ENCODE results near the gene CTTN.

CTTN gene

DNA sequence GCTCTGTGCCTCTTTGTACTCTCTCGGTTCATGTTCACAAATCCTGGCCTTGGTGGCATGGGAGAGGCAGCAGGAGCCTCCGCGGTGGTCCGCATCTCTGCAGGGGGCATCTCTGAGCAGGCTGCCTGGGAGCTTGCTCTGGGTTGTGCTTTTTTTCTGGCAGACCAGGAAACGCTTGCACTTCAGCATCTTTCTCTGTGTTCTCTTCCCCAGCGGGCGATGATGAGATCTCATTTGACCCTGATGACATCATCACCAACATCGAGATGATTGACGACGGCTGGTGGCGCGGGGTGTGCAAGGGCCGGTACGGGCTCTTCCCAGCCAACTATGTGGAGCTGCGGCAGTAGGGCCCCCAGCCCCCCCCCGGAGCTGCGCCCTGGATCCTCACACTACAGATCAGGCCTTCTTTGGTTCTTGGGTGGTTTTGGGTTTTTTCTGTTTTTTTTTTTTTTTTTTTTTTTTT lies 36.5 kb downstream of the CTTN start:
- TF ChIP-seq, protein P1, sequence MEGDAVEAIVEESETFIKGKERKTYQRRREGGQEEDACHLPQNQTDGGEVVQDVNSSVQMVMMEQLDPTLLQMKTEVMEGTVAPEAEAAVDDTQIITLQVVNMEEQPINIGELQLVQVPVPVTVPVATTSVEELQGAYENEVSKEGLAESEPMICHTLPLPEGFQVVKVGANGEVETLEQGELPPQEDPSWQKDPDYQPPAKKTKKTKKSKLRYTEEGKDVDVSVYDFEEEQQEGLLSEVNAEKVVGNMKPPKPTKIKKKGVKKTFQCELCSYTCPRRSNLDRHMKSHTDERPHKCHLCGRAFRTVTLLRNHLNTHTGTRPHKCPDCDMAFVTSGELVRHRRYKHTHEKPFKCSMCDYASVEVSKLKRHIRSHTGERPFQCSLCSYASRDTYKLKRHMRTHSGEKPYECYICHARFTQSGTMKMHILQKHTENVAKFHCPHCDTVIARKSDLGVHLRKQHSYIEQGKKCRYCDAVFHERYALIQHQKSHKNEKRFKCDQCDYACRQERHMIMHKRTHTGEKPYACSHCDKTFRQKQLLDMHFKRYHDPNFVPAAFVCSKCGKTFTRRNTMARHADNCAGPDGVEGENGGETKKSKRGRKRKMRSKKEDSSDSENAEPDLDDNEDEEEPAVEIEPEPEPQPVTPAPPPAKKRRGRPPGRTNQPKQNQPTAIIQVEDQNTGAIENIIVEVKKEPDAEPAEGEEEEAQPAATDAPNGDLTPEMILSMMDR (IDR thresholded peaks at IDR 0.05; ENCODE audit: low read depth, low read length), result no peak
- DNase-seq (ENCODE audit: extremely low read depth, low read depth), result no peak

- TF ChIP-seq, protein P1 (IDR thresholded peaks at IDR 0.05; ENCODE audit: low read depth, low read length), result no peak
- DNase-seq (ENCODE audit: extremely low read depth, low read depth), result no peak
These were observed 37.0 kb downstream of the CTTN start for GRCh38 chr11:70435361-70435760.

- no peak for DNase-seq (ENCODE audit: extremely low read depth, low read depth)
- TF ChIP-seq, protein P1 (IDR thresholded peaks at IDR 0.05; ENCODE audit: low read depth, low read length), result no peak
These were observed 37.6 kb downstream of the CTTN start for GRCh38 chr11:70435765-70436500.

- DNase-seq (ENCODE audit: extremely low read depth, low read depth), result no peak
- TF ChIP-seq, protein P1 (IDR thresholded peaks at IDR 0.05; ENCODE audit: low read depth, low read length), result no peak
These were observed 38.2 kb downstream of the CTTN start for GRCh38 chr11:70436501-70436860.

DNA sequence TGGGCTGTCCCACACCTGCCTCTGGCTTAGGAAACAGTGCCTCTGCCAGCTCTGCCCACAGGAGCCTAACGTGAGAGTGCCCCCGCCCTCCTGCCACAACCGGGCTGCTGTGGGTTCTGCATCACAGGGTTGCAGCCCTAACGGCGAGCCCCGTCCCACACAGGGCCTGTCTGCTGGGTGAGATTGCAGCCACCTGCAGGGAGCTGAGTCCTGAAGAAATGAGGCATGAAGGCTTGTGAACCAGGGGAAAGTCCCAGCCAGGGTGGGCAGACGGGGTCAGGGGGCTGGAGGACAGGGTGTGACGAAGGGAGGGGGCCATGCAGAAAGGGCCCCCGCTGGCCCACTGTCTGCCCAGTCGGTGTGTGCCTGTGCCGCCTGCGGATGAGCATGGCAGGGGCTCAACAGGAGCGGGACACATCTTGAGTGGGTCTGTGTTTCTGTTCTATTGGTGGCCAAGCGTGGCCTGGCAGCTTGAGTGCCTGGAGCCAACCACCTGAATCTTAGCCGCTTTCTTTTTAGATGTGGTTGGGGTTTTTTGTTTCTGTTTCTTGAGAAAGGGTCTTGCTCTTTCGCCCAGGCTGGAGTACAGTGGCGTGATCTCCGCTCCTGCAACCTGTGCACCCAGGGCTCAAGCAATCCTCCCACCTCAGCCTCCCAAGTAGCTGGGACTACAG lies 38.9 kb downstream of the CTTN start:
- DNase-seq (ENCODE audit: extremely low read depth, low read depth), result no peak
- TF ChIP-seq, protein P1 (IDR thresholded peaks at IDR 0.05; ENCODE audit: low read depth, low read length), result no peak

DNA sequence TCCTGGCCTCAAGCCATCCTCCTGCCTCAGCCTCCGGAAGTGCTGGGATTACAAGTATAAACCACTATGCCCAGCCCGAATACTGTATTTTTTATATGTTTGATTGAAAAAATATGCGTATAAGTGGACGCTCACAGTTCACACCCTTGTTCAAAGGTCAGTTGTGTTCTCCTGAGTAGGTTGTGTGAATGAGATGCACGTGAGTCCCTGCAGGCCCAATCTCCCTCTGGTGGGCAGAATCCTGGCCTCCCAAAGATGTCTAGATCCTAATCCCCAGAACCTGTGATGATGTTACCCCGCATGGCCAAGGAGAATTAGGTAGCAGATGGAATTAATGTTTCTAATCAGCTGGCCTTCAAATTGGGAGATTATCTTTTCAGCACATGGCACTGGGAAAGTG lies 41.9 kb downstream of the CTTN start:
- TF ChIP-seq, protein P1 (IDR thresholded peaks at IDR 0.05; ENCODE audit: low read depth, low read length), result no peak

DNA sequence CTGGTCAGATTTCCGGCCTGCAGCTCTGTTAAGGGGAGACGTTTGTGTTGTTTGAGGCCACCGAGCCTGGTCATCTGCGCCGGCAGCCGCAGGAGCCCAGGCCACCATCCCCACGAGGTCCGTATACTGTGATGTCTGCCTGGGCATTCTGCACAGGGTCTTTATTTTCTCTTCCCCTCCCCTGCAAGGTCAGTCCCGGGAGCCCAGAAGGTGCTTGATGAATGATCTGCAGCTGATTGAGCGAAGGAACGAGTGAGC lies 45.4 kb downstream of the CTTN start:
- DNase-seq (ENCODE audit: extremely low read depth, low read depth), result no peak
- TF ChIP-seq, protein P1 (IDR thresholded peaks at IDR 0.05; ENCODE audit: low read depth, low read length), result no peak

More for the DNA sequence above, 41.9 kb downstream of the CTTN start:
- no peak for DNase-seq (ENCODE audit: extremely low read depth, low read depth)
